ENCODE data around the gene BUD13. TPM values are rescaled to one million over a fixed set of nuclear protein-coding genes. Genes with fewer than 3 reads are reported as not detected.

Gene BUD13
- total RNA-seq, 1 donor from 2014 or later: 27.7 TPM

GRCh38 chr11:116800610-116801009, 27.8 kb upstream of the BUD13 start:
- no peak overlapping the region for H3K4me3 ChIP-seq (ENCODE audit: low read depth, low read length)
- no peak for DNase-seq (ENCODE audit: low read depth)
- TF ChIP-seq CTCF (conservative IDR thresholded peaks at IDR 0.05; ENCODE audit: low read depth, low read length): no peak

GRCh38 chr11:116798368-116798767, 25.6 kb upstream of the BUD13 start:
- H3K4me3 ChIP-seq (ENCODE audit: low read depth, low read length): no peak overlapping the region
- TF ChIP-seq CTCF (conservative IDR thresholded peaks at IDR 0.05; ENCODE audit: low read depth, low read length): no peak
- no peak for DNase-seq (ENCODE audit: low read depth)

GRCh38 chr11:116797816-116798215, 25.0 kb upstream of the BUD13 start:
- no peak for TF ChIP-seq CTCF (conservative IDR thresholded peaks at IDR 0.05; ENCODE audit: low read depth, low read length)
- DNase-seq (ENCODE audit: low read depth): no peak
- no peak overlapping the region for H3K4me3 ChIP-seq (ENCODE audit: low read depth, low read length)

GRCh38 chr11:116796548-116796947, 23.8 kb upstream of the BUD13 start:
- no peak for DNase-seq (ENCODE audit: low read depth)
- TF ChIP-seq CTCF (conservative IDR thresholded peaks at IDR 0.05; ENCODE audit: low read depth, low read length): no peak
- no peak overlapping the region for H3K4me3 ChIP-seq (ENCODE audit: low read depth, low read length)

GRCh38 chr11:116794851-116795250, 22.1 kb upstream of the BUD13 start:
- no peak for DNase-seq (ENCODE audit: low read depth)
- no peak overlapping the region for H3K4me3 ChIP-seq (ENCODE audit: low read depth, low read length)
- TF ChIP-seq CTCF (conservative IDR thresholded peaks at IDR 0.05; ENCODE audit: low read depth, low read length): no peak

- no peak for TF ChIP-seq CTCF (conservative IDR thresholded peaks at IDR 0.05; ENCODE audit: low read depth, low read length)
- DNase-seq (ENCODE audit: low read depth): no peak
- H3K4me3 ChIP-seq (ENCODE audit: low read depth, low read length): no peak overlapping the region
These were observed 20.9 kb upstream of the BUD13 start for GRCh38 chr11:116793772-116794097.

GRCh38 chr11:116792869-116793771, 20.3 kb upstream of the BUD13 start:
- no peak overlapping the region for H3K4me3 ChIP-seq (ENCODE audit: low read depth, low read length)
- DNase-seq (ENCODE audit: low read depth): no peak
- no peak for TF ChIP-seq CTCF (conservative IDR thresholded peaks at IDR 0.05; ENCODE audit: low read depth, low read length)
